ENCODE data around the gene TOX3. TPM values are rescaled to one million over a fixed set of nuclear protein-coding genes. Genes with fewer than 3 reads are reported as not detected.

TOX3 gene
- total RNA-seq, 1 donor: not detected

GRCh38 chr16:52489894-52490293 lies 57.0 kb downstream of the TOX3 start:
- TF ChIP-seq CTCF (IDR thresholded peaks at IDR 0.05; ENCODE audit: insufficient read depth, low read depth, low read length): no peak

DNA sequence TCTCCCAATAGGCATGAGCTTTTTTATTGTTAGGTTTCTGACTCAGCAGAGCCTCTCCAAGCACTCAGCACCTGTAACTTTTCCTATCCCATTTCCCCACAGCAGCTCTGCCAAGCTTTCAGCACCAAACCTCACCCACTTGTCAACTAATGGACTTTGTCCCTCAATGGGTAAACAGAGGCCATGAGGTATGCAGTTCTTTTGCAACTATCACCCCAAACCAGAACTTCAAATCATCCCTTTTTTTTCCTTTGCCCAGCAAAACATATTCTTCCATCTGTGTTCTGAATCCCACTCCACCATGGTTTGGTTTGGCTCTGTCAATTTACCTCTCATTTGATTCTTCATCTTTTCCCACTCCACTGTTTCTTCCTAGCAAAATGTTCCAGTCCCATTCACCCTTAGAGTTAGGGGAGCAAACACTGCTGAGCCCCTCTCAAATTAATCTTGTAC lies 58.1 kb downstream of the TOX3 start:
- no peak for DNase-seq (ENCODE audit: low read depth)
- H3K4me3 ChIP-seq (ENCODE audit: low read depth, low read length): no peak overlapping the region
- TF ChIP-seq CTCF (IDR thresholded peaks at IDR 0.05; ENCODE audit: insufficient read depth, low read depth, low read length): no peak

More at GRCh38 chr16:52489894-52490293, 57.0 kb downstream of the TOX3 start:
- no peak for DNase-seq (ENCODE audit: low read depth)
- H3K4me3 ChIP-seq (ENCODE audit: low read depth, low read length): no peak overlapping the region

GRCh38 chr16:52487849-52488457 lies 59.0 kb downstream of the TOX3 start:
- H3K4me3 ChIP-seq (ENCODE audit: low read depth, low read length): no peak overlapping the region
- no peak for DNase-seq (ENCODE audit: low read depth)
- TF ChIP-seq CTCF (IDR thresholded peaks at IDR 0.05; ENCODE audit: insufficient read depth, low read depth, low read length): no peak

DNA sequence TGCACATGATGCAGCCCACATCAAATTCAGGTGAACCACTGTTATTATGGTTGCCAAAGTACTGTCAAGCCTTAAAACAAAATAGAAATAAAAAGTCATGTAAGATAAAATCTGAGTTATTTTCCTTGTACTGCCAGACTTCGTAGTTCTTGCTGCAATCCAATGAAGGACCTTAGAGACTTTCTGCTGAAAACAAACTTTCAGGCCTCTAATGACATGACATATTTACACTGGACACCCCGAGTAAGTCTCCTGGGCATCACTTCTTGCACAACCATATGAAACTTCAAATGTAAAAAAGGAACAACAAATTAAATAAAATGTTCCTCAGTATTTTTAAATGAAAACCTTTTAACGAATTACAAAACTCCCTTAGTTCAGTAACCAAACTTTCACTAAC lies 66.7 kb downstream of the TOX3 start:
- no peak overlapping the region for H3K4me3 ChIP-seq (ENCODE audit: low read depth, low read length)
- DNase-seq (ENCODE audit: low read depth): no peak
- TF ChIP-seq CTCF (IDR thresholded peaks at IDR 0.05; ENCODE audit: insufficient read depth, low read depth, low read length): no peak

DNA sequence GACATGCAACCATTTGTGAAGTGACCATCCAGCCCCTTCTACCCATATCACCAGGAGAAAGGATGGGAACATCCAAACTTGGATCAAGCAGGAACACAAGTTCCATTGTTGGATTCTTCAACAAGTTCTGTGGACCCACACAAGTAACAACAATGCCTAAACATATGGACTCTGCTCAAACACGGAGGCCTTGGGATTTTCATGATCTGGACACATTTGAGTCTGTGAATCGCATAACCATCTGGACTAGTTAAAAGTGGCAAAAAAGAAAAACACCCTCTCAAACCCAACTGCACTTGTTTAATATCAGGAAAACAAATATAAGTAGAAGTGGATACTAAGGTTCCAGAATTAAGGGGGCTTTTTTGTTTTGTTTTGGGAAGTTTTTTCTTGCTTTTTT lies 70.8 kb downstream of the TOX3 start:
- no peak for DNase-seq (ENCODE audit: low read depth)
- H3K4me3 ChIP-seq (ENCODE audit: low read depth, low read length): no peak overlapping the region
- no peak for TF ChIP-seq CTCF (IDR thresholded peaks at IDR 0.05; ENCODE audit: insufficient read depth, low read depth, low read length)

- TF ChIP-seq CTCF (IDR thresholded peaks at IDR 0.05; ENCODE audit: insufficient read depth, low read depth, low read length): no peak
- no peak overlapping the region for H3K4me3 ChIP-seq (ENCODE audit: low read depth, low read length)
- DNase-seq (ENCODE audit: low read depth): no peak
Measured at GRCh38 chr16:52474679-52475078, 72.3 kb downstream of the TOX3 start.

DNA sequence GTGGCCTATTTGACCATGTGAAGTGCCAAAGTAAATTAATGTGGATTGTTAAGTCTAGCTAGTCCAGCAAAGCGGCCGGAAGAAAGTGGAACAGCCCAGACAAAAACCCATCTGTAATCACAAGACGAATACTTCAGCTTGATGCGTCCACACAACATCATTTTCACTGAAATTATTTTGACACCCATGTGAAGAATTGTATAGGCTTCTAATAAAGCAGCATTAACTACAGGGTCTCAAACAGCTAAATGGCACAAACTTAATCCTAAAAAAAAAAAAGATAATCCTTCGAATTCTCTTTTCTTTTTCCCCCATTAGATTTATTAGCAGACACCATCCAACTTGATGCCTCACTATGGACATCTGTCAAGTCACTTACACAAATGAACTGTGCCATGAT lies 73.8 kb downstream of the TOX3 start:
- no peak overlapping the region for H3K4me3 ChIP-seq (ENCODE audit: low read depth, low read length)

More for the DNA sequence above, 73.8 kb downstream of the TOX3 start:
- DNase-seq (ENCODE audit: low read depth): no peak
- no peak for TF ChIP-seq CTCF (IDR thresholded peaks at IDR 0.05; ENCODE audit: insufficient read depth, low read depth, low read length)

Data from fibroblast of villous mesenchyme (primary cell).